Choroid plexus epithelial cell (primary cell): Measurements from ENCODE around the gene CSH1.

Source experiments
- DNase-seq: peaks from one replicate; pipeline ENCODE4 v3.0.0-alpha.2; 2010; ENCODE audit warnings: low read depth
- H3K4me3 ChIP-seq: 2 replicates; pipeline ENCODE4 v1.5.1; 2011; ENCODE audit warnings: low read depth, mild to moderate bottlenecking, control low read depth, low read length, moderate library complexity
- TF ChIP-seq, protein P1 (sequence below): conservative IDR thresholded peaks from 2 replicates; pipeline ENCODE4 v1.5.1; 2011; ENCODE audit warnings: low read depth, mild to moderate bottlenecking, control low read depth, inconsistent platforms, low read length, moderate library complexity

CSH1 gene

DNA sequence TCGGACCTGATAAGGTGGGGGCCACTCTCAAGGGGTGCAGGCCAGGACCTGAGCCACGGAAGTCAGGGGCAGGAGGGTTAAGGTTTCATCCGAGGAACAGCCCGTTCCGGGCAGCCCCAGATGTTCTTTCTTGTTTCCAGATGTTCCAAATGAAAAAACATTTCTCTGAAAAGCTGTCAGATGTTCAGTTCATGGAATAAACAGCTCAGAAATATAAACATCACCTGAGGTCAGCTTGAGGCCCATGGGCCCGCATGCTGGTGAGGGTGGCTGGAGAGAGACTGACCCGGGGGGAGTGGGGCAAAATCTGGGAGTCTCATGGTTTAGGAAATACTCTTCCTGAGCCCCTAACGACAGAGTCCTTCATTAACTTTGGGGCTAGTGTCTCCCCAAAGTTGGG is 37.2 kb upstream of the CSH1 start:
- DNase-seq = no peak
- no peak overlapping the region for H3K4me3 ChIP-seq
- TF ChIP-seq, protein P1, sequence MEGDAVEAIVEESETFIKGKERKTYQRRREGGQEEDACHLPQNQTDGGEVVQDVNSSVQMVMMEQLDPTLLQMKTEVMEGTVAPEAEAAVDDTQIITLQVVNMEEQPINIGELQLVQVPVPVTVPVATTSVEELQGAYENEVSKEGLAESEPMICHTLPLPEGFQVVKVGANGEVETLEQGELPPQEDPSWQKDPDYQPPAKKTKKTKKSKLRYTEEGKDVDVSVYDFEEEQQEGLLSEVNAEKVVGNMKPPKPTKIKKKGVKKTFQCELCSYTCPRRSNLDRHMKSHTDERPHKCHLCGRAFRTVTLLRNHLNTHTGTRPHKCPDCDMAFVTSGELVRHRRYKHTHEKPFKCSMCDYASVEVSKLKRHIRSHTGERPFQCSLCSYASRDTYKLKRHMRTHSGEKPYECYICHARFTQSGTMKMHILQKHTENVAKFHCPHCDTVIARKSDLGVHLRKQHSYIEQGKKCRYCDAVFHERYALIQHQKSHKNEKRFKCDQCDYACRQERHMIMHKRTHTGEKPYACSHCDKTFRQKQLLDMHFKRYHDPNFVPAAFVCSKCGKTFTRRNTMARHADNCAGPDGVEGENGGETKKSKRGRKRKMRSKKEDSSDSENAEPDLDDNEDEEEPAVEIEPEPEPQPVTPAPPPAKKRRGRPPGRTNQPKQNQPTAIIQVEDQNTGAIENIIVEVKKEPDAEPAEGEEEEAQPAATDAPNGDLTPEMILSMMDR = no peak

- no peak overlapping the region for H3K4me3 ChIP-seq
- TF ChIP-seq, protein P1 = no peak
- DNase-seq = no peak
Measured at GRCh38 chr17:63932721-63933120, 36.3 kb upstream of the CSH1 start.

DNA sequence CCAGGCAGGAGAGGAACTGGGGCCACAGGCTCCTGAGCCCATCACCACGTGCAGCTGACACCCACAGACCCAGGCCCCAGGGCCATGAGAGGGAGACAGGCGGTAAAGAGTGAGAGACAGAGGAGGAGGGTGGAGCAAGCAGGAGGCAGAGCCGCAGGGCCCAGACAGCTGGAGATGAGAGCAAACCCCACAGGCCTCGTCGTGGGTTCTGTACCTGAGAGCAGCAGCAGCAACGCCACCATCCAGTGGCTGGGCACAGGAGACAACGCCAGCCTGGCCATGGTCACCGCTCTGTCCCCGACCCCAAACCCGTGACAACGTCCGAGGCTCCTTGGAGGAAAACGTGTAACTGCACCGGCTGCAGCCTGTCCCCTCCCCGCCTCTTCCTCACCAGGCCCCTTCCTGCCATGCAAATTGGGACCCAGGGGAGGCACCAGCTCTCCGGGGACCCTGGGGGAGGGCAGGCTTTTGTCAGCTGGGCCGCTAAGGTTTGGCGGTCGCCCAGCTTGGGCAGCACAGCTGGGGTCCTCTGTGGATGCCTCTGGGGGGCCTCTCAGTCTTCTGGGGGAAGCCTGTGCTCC is 35.7 kb upstream of the CSH1 start, which contains the start of gene CD79B:
Gene CD79B (minus strand): TSS at position 351 of the 581 bp plus-strand sequence. CDS start 70 bp downstream, at position 281.
- no peak for DNase-seq
- no peak within 1 kb of the TSS for H3K4me3 ChIP-seq
- TF ChIP-seq, protein P1 = no peak

GRCh38 chr17:63930951-63931575 is 34.7 kb upstream of the CSH1 start:
- DNase-seq = no peak
- no peak overlapping the region for H3K4me3 ChIP-seq
- TF ChIP-seq, protein P1 = no peak

DNA sequence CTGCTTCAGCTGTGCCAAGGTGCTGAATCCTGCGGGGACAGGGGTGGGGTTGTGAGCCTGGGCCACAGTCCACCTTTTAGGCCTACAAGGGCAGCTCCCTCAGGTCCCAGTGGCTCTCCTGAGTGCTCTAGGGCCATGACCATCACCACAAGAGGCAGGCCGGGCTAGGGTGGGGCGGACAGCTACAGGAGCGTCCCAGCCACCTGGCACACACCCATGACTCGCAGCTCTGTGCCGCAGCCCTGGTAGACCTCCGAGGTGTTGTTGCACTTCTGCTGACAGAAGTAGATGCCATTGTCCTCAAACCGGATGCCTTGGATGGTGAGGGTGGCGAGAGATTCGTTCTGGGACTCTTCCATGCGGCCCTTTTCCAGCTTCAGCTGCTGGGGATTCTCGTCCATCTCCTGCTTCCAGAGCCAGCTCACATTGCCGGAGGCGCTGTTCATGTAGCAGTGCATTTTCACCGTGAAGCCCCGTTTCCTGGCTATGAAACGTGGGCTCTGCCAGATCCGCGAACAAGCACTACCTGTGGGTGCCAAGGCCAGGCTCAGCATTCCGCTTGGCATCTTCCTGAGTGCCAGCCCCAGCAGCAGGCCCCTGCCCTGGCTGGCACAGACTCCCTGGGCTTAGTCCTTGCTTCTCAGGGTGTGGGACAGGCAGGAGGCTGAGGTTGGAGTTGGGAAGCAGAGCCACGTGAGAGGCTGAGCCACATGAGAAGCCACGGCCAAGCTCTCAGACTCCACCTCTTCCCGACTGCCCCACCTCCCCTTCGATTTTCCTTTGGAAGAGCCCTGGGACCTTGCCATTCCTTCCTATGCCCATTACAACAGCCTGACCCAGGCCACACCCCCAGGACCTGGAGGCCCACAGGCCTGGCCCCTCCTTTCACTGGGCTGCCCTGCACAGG is 33.7 kb upstream of the CSH1 start:
- TF ChIP-seq, protein P1 = no peak
- no peak overlapping the region for H3K4me3 ChIP-seq
- no peak for DNase-seq

DNA sequence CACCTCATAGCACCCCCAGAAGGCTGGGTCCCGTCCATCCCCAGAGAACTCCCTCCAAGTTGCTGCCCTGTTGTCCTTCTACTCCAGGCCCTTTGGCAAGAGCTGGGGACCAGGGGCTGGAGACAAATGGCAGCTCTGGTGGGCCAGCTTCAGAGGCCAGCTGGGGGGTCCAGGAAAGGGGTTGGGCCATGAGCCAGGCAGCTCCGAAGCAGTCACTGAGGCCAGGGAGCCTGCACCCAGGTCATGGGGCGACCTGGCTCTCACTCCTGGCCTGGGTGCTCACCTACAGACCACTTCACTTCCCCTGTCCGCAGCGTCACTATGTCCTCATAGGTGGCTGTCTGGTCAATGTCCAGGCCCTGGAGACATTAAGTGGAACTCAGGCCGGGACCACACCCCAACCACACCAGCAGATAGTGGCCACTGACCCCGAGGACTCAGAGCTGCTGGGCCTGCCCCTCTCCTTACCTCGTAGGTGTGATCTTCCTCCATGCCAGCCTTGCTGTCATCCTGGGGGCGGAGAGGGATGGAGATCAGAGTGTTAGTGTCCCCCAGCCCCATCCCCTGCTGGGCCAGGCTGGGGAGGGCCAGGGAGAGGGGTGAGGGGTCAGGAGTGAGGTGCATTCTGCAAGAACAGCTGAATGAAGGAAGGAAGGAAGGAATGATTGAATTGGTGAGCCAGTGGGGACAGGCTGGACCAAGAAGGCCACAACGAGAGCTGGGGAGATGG is 32.8 kb upstream of the CSH1 start:
- TF ChIP-seq, protein P1 = no peak
- H3K4me3 ChIP-seq = no peak overlapping the region
- DNase-seq = no peak
